GM12892 (cell line): ENCODE measurements around the gene PITPNC1.
A peak's percentile ranks its signal among the peaks of the same experiment; 100 is the strongest.
"Not testable (repeated sequence)": the region's sequence is repeated elsewhere in the genome, so short reads cannot be mapped to it uniquely, and the experiment has no call there.

ENCODE experiments used
- DNase-seq: peaks from one replicate; pipeline ENCODE4 v3.0.0; 2011; ENCODE audit not compliant: insufficient read length
- FAIRE-seq: peaks from 2 replicates; lab custom pipeline; 2011; peaks lifted over from hg19 to GRCh38; lab: Jason Lieb, UNC
- POLR2A ChIP-seq: IDR thresholded peaks from 2 replicates; pipeline ENCODE4 v1.6.1; 2011; ENCODE audit warnings: low read depth, low read length, control low read depth
- POLR2AphosphoS5 ChIP-seq: IDR thresholded peaks from 2 replicates; pipeline ENCODE4 v1.6.1; 2011; ENCODE audit warnings: low read depth, low read length, control low read depth
- TAF1 ChIP-seq: IDR thresholded peaks from 2 replicates; pipeline ENCODE4 v1.6.1; 2011; ENCODE audit warnings: low read depth, mild to moderate bottlenecking, control low read depth, low read length, borderline replicate concordance

Gene PITPNC1

GRCh38 chr17:67575325-67575724, 198.2 kb downstream of the PITPNC1 start:
- DNase-seq (no peak), FAIRE-seq (peak; percentile 76)
- peak; percentile 40 for TF ChIP-seq POLR2A
- TF ChIP-seq POLR2AphosphoS5, result no peak

- FAIRE-seq (no peak), DNase-seq (no peak)
Measured at GRCh38 chr17:67576471-67577115, 199.5 kb downstream of the PITPNC1 start.

GRCh38 chr17:67577429-67578141, 200.5 kb downstream of the PITPNC1 start:
- DNase-seq (no peak), FAIRE-seq (peak; percentile 74)
- TF ChIP-seq TAF1 (no peak), POLR2AphosphoS5 (no peak), POLR2A (no peak)

More at GRCh38 chr17:67576471-67577115, 199.5 kb downstream of the PITPNC1 start:
- TF ChIP-seq POLR2A (no peak), TAF1 (no peak), POLR2AphosphoS5 (no peak)

GRCh38 chr17:67578142-67578457, 201.0 kb downstream of the PITPNC1 start:
- DNase-seq (no peak), FAIRE-seq (no peak)
- TF ChIP-seq TAF1 (no peak), POLR2AphosphoS5 (0 out of 2 replicates have a peak, but pooled peaks have one; percentile 13)

GRCh38 chr17:67578679-67579405, 201.8 kb downstream of the PITPNC1 start:
- peak; percentile 5 for FAIRE-seq
- DNase-seq, result not testable (repeated sequence)

- FAIRE-seq (no peak), DNase-seq (no peak)
- TF ChIP-seq TAF1, result no peak
- TF ChIP-seq POLR2AphosphoS5, result no peak
- TF ChIP-seq POLR2A, result no peak
Measured at GRCh38 chr17:67582673-67583081, 205.6 kb downstream of the PITPNC1 start.

GRCh38 chr17:67585077-67585602, 208.1 kb downstream of the PITPNC1 start:
- FAIRE-seq (no peak), DNase-seq (no peak)
- TF ChIP-seq TAF1 (no peak), POLR2AphosphoS5 (no peak), POLR2A (no peak)

- DNase-seq (no peak), FAIRE-seq (no peak)
- TF ChIP-seq POLR2AphosphoS5, result no peak
- no peak for TF ChIP-seq POLR2A
- TF ChIP-seq TAF1, result no peak
Measured at GRCh38 chr17:67588326-67588725, 211.2 kb downstream of the PITPNC1 start.

- DNase-seq (no peak), FAIRE-seq (peak; percentile 62)
- TF ChIP-seq POLR2A (no peak; the same call in 1 of the 2 replicates), TAF1 (no peak), POLR2AphosphoS5 (no peak)
Measured at GRCh38 chr17:67594115-67594880, 217.2 kb downstream of the PITPNC1 start.

- TF ChIP-seq POLR2AphosphoS5 (no peak), POLR2A (no peak), TAF1 (no peak)
- no peak for FAIRE-seq
- DNase-seq, result no peak
Measured at GRCh38 chr17:67600408-67600807, 223.3 kb downstream of the PITPNC1 start.

GRCh38 chr17:67601897-67602296, 224.8 kb downstream of the PITPNC1 start:
- DNase-seq, result no peak
- FAIRE-seq, result no peak
- TF ChIP-seq POLR2AphosphoS5 (no peak), POLR2A (no peak), TAF1 (no peak)
